IPS-NIHi11 (cell line): ENCODE measurements around the gene SIM1.
"Not testable (repeated sequence)": the region's sequence is repeated elsewhere in the genome, so short reads cannot be mapped to it uniquely, and the experiment has no call there.

Source experiments
- DNase-seq: peaks from one replicate; pipeline ENCODE4 v3.0.0; 2012; ENCODE audit warnings: mixed read lengths, low spot score

Gene SIM1

DNA sequence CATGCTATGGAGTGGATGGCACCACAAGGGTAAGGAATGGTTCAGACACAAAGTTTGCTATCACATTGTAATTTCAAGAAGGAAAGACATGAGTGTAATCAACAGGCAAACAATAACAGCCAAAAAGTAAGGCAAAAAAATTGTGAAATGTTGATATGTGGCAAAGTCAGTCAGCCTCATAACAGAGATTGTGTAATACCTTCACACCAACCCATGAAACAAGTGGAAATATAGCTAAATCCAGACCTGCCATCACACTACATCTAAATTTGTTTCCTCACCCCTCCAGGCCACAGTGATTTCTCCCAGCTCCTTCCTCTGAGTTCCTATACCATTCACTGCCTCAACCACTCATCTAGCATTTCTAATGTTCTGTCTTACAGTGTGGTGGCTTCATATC, 37.3 kb downstream of the SIM1 start:
- DNase-seq = no peak

DNA sequence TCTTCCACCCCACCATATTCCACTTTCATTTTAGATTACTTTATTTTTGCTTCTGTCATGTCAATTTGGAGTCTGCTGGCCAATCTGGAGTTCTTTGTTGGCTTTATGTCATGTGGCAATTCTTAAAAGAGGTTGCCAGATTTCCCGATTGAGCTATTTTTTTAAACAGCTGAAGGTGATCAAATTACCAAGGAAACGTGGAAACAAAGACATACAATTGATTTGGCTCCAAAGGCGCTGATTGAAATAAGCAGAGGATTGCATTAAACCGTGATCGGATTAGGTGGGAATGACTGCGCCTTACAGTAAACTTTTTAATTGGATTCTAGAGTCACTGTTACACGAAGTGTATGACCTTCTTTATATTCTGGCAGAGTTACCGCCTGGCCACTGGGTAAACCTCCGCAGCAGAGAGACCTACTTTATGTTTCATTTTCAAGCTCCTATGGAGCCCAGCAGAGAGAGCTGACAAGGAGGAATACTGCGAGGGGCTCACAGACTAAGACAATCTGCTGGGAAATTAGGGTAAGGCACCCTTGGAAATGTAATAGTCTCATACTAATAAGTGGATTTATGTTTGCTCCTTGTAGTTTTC, 37.9 kb downstream of the SIM1 start:
- DNase-seq = no peak

DNA sequence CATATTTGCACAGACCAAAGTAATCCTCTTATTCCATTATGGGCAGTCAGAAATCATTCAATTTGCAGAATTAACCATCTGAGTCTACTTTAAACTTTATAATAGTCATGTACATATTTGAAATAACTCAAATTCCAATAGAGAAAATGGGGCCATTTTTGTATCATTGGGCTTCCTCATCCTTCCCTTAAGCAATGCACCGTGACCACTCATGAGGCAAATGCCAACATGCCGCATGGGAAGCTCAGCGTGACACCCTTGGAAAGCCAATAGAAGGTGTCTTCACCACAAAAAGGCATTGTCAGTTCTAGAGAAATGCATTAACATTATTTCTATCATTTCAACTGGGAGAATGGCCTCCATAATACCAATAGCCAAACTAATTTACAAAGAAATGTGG, 38.5 kb downstream of the SIM1 start:
- no peak for DNase-seq

DNA sequence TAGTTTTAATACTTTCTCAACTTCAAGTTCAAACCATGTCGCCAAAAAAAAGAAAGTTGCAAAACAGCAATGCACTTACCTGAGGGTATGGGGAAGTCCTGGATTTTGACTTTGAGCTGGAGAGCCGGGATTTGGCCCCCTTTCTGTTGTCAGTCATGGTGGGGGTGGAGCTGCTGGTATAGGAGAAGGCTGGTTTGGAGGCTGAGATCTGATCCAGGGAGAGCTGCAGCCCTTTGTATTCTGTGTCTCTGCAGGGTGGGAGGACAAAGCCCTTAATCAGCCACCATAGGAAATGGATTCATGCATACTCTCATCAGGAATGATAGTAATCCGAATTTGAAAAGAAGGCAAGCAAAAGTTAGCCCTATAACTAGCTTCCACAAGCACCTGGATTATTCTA, 44.0 kb downstream of the SIM1 start:
- peak; percentile 65 for DNase-seq

DNA sequence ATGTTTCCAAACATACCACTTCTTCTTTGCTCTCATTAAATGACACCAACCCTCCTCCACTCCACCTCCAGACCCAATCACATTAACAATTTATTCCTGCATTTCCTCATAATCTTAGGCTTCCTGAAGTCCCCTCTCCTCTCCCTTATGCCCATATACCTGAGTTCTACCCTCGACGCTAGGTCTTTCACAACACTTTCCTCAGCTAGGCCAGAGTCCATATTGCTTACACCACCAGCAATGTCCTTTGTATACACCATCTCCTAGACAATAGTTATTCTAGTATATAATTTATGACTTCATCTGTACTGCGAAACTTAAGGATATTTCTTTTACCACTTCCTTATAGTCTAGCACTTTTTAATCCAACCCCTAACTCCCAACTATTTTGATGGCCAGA, 47.7 kb downstream of the SIM1 start:
- DNase-seq = no peak

DNA sequence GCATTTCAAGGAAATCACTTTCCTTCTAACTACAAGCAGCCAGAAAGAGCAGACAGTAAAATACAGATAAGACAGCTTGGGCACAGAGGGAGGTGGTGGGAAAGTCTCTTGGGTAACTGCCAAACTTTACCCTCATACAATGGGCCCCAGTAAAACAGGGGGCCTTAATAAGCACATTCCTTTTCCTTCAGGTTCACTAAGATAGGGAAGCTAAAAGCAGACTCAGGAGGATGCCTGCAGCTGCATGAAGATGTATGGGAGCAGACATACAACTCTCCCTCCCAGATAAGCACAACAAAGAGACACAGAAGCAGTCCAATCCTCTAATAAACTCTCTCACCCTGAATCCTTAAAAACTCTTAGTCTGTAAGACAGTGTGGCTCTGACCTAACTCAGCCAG, 49.0 kb downstream of the SIM1 start:
- DNase-seq = no peak

DNA sequence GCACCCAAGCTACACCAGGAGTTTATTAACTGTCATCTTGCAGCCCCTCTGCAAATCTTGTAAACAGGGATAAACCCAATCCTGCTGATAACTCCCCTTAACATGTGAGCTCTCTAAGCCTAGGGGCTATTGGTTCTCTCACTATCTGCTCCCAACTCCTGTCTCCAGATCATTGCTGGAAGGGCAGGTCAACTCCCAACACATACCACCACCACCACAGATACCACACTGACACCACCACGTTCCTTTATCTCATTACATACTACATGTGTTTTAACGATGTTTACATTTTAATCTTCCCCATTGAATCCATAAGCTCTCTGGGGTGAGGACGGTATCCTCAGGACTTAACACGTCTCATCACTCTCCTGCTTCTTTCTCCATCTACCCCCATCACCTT, 51.8 kb downstream of the SIM1 start:
- no peak for DNase-seq

DNA sequence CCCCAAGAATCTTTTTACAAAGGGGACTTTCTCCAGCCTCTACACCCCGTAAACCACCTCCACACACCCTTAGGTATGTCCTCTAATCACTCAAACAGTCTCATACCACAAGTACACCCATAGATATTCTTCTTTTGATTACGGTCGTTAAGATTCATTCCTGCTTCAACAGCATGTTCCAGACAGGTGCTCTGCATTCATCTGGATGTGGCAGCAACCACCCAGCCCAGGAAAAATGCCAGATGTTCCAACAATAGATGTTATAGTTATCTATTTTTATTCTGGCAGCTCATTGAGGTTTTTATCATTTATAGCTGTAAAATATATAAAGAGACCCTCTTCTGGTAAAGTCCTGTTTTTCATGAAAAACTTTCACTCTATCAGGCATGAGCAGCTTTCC, 60.7 kb downstream of the SIM1 start:
- no peak for DNase-seq

DNA sequence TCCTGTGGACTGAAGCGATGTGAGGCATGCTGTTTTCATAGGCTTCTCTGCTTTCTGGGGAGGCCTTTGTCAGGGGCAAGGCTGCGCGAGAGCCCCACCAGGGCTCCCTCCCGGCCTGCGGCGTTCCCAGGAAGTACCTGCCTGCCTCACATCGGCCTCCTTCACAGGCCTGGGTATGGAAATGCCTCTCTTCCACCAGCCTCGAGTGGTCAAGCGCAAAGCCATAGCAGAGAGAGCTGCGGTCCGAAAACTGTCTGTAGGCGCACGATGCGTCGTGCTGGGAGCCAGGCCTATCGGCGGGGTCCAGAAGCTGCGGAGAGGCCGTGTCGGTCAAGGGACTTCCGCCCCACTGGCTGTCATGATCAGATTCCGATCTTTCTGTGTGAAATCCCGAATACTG, 71.2 kb downstream of the SIM1 start:
- no peak for DNase-seq

DNA sequence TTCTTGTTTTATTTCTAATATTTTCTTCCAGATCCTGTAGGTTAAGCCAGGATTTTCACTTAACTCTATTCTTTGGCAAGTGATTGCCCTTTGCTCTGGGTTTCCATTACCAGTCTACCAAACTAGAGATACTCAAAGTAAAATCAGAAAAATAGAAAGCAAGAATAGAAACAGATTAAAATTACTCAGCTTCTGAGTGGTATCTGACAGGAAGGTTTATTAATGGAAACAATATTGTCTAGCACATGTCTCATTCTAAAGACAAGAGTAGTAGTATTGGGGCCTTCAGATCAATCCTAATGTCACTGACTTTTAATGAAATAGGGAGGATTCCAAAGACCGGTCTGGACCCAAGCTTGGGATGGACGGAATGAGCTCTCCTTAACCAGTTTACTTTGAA, 72.3 kb downstream of the SIM1 start:
- DNase-seq = no peak

DNA sequence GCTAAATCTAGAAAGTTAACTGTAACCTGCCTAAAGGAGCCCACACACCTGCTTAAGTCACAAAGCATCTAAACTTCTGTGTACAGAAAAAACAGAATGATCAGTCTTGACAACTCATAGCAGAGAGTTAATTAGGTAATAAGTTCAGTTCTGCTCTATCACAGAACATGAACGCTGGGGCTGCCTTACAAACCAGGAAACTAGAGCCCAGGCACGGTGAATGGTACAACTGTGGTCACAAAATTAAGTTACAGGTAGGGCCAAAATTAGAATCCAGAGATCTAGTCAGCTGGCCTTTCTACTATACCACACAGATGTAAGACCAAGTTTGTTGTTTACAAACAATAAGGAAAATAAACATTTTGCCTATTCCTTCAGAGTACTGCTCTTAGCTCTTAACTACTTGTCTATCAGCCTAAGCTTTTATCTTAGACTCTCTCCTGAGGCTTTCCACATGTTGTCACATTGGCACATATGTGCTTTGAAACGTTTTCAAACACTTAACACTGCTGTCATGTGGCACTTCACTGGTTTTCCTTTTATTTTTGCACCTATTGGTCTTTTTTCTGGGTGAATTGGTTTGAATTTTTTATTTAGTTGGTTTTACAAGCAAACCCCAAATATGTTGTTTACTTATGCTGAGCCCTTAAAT, 75.7 kb downstream of the SIM1 start:
- no peak for DNase-seq

DNA sequence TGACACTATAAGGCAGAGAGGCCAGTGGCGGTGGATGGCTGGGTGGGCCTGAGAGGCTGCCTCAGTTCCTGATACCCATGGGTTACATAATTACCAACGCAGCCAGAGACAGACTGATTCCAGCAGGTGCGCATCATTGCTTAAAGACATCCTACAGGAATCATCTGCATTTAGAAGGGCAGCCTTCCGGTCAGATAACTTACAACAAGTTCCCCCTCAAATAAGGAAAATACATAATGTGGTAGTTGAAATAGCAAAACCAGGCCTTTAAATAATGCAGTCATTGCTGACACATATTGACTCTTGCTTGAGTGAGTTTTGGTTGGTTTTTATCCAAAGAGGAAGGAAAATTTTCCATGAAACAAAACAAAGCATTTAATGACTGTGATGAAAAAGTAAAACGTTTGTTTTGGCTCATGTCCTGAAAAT, 81.9 kb downstream of the SIM1 start:
- no peak for DNase-seq

DNA sequence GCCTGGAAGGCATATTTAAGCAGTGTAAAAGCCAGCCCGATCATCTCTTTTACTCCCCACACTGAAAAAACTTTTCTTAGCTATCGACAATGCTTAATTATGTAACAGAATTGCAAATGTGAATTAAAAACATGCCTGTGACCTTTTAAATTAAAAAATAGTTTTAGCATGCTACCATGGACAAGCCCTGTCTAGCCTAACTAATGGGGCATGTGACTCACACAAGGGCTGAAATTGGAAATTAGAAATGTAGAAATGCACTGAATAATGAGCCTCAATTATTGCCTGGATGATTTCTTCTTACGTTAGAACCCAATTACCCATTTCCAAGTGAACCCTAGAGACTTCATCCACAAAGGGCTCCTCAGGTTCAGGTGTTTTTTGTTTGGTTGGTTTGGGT, 82.7 kb downstream of the SIM1 start:
- DNase-seq = no peak

DNA sequence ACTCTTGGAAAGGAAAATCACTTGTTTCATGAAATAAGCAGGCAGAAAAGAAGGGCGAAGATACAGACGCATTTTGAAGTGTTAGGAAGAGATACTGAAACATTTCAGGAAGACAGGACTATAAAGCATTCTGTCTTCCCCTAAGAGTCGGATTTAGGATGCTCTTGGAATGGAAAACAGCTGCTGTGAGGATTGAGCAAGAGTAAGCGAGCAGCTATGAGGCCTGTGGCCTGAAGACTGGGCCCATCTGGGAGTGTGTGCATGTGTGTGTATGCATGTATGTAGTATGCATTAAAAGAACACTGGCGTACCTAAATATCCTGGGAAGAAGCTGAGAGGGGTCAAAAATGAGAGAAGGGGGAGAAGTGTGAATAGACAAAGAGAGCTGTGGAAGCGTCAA, 83.6 kb downstream of the SIM1 start:
- DNase-seq = no peak

DNA sequence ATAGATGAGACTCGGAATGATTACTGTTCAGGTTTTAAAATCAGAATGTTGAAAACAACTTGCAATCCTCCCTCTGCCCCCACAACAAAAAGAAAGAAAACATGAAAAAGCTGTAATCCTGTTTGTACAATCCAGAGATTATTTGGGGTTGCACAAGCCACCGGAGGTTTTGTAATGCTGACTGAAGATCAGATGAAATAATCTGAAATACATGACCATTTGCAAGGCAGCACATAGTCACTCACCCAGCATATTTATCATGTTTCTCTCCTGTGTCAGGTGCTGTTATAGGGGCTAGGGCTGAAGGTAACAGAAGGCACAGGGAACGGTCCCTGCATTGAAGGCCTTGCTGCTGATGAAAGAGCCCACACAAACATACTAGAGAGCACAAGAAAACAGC, 85.3 kb downstream of the SIM1 start:
- DNase-seq = no peak

DNA sequence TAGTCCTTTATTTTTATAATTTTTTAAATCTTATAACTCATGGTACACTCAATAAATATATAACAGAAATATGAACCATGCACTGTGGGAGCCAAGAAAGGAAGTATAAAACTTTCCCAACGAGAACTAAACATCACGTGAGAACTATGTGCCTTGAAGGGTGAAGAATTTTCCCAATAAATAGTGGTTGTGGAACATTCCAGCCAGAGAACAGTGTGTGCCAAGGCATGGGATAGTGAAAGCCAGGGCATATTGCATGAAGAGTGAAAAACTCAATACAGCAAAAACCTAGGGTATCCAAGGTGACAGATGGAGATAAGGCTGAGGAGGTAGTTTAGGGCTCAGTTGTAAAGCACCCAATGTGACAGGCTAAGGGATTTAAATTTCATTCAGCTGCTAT, 86.1 kb downstream of the SIM1 start:
- no peak for DNase-seq

DNA sequence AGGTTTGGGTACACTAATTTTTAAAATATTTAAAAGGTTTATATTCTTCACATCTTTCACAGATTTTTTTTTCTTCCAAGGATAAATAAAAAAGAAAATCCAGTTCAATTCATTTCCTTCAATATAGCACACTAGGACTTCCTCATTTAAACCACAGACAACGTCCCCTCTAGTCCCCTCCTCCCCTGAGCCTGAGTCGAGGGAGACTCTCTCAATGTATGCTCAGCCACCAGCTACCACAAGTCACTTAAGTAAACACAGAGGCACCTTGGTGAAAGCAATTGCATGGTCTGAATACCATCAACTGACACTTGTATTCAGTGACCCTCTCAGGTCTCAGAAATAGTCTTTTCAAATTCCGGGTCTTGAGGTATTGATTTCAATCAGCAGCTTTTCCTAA, 88.6 kb downstream of the SIM1 start:
- DNase-seq = no peak

DNA sequence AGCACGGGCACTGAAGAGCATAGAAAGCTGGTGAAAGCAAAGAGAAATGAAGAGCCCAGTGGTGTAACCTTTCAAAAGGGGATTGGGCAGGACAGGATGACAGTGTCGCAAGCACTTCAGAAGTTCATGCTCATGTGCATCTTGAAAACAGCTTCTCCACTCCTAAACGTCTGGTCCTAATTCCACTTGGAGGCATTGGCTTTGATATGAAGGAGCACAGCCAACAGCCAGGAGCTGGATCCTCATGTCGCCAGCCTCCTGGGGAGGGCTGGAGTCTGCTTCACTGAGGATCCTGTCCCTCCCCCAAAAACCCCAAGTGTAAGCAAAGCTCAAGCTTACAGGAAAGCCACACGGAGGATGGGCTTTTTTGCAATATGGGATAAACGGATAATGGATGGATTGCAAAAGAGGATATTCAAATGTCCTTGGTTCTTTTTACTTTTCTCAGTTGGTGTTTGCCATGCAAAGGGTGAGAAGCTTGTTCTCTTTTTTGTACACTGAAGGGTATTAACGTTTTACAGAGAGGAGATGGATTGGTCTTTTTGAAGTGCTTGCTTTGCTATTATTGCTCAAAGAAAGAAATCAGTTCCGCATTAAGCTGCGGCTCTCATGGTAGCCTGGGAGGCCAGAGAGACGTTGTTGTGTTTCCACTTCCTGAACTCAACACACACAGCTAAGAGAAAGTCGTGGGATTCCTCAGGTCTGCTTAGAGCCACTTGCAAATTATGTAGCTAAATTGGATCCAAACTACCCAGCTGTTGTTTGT, 92.2 kb downstream of the SIM1 start:
- no peak for DNase-seq

DNA sequence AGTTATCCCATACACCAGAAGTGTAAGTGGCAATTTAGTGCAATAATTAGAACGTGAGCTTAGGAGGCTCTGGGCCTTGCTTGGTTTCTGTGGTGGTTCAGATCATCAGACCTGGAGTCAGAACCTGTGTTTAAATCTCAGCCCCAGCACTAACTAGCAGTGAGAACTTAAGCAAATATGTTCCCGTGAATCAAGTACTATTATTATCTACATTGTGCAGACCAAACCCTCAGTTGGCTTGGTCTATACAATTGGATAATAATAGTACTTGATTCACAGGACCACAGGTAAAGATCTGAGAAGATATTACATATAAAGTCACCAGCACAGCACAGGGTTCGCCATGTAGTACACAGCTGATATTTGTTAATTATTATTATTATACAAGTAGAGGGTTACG, 93.1 kb downstream of the SIM1 start:
- no peak for DNase-seq

DNA sequence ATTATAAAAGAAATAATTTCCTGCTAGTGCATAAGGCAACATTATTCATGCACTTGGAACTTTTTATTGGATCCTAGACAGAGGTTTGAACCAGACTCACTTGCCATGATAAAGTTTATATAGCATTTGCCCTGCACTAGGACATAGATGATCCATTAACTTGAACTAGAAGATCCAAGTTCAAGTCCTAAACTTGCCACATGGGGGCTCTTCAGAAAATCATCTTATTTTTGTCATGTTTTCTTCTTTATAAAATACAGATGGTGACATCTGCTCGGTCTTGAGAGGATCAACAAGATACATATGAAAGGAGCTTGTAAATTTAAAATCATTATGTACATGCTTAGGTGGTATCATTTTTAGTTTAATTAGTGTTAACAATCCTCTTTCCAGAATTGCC, 94.5 kb downstream of the SIM1 start:
- DNase-seq = no peak

DNA sequence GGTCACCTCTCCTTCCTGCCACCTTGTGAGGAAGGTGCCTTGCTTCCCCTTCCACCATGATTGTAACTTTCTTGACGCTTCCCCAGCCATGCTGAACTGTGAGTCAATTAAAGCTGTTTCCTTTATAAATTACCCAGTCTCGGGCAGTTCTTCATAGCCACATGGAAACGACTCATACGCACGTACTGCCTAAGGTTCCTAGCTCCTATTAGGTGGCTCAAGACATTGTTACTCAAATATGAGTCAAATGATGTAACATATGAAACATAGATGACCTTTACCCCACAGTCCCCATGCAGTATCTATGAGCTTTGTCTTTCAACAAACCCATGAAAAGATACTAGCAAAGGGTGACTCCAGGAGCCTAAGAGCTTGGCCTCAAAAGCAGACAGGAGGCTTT, 98.3 kb downstream of the SIM1 start:
- no peak for DNase-seq

DNA sequence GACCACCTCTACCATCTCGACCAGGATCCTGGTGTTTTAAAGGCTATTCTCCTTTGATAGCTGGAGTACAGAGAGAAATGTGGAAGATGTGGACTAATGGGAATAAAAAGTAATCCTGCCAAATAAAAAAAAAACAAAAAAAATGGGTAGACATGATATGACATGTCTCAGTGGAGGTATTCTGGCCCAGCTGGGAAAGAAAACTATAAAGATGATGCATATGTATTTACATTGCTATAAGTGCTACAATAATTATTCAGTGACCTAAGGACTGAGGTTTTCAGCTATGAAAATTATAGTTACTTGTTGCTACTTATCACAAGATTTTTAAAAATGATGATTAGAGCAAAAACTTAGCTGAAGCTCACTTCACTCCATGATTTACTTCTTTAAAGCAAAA, 101.1 kb downstream of the SIM1 start:
- DNase-seq = no peak

DNA sequence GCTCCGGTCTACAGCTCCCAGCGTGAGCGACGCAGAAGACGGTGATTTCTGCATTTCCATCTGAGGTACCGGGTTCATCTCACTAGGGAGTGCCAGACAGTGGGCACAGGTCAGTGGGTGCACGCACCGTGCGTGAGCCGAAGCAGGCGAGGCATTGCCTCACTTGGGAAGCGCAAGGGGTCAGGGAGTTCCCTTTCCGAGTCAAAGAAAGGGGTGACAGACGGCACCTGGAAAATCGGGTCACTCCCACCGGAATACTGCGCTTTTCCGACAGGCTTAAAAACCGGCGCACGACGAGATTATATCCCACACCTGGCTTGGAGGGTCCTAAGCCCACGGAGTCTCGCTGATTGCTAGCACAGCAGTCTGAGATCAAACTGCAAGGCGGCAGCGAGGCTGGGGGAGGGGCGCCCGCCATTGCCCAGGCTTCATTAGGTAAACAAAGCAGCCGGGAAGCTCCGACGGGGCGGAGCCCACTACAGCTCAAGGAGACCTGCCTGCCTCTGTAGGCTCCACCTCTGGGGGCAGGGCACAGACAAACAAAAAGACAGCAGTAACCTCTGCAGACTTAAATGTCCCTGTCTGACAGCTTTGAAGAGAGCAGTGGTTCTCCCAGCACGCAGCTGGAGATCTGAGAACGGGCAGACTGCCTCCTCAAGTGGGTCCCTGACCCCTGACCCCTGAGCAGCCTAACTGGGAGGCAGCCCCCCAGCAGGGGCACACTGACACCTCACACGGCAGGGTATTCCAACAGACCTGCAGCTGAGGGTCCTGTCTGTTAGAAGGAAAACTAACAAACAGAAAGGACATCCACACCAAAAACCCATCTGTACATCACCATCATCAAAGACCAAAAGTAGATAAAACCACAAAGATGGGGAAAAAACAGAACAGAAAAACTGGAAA, 109.7 kb downstream of the SIM1 start:
- DNase-seq = not testable (repeated sequence)
